Measurements from ENCODE around the gene ARID3A. TPM values are rescaled to one million over a fixed set of nuclear protein-coding genes. Genes with fewer than 3 reads are reported as not detected.

Gene ARID3A
- total RNA-seq, 2 experiments from 2014 or later, result 9.9 to 21.6 TPM

DNA sequence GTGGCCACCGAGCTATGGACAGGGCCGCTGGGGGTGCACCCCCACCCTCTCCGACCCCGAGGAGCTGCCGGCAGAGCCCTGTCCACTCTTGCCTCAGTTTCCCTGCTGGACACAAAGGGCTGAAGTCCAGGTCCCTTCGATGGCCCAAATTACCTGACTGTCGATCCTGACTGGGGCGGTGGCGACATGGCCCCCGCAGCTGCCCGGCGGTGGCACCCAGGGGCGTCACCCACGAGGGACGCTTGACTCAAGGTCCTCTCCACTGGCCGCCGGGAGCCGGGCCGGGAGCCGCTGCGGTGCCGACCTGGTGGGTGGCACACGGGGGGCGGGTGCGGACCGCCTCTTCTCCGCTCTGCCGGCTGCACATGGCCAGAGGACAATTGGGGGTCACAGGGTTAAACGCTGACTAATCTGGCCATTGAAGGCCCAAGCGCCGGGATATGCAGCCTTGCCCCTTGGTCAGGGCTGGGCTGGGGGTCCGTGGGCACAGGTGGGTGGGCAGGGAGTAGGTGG is 16.4 kb downstream of the ARID3A start:
- no peaks in the 10 kb centered on the region for H3K36me3 ChIP-seq (ENCODE audit: insufficient read depth, low read length)
- intact Hi-C loops (cut with micrococcal nuclease; ENCODE audit: unreplicated experiment), result no loop called here
- no peaks in the 10 kb centered on the region for H3K79me2 ChIP-seq (ENCODE audit: insufficient read depth, low read depth, low read length)
- BruUV-seq (replicated peaks), result no TSS peak
- no peaks in the 10 kb centered on the region for H3K9me3 ChIP-seq (ENCODE audit: low read length)
- no peak for TF ChIP-seq CTCF (conservative IDR thresholded peaks at IDR 0.05; ENCODE audit: low read length)
- no peak for TF ChIP-seq EZH2phosphoT487 (IDR thresholded peaks at IDR 0.05; ENCODE audit: borderline replicate concordance, low read depth, low read length)
- ChIA-PET CTCF (ENCODE audit: unreplicated experiment) (no interaction called here), POLR2A (no interaction called here)
- no peak overlapping the region for H3K27ac ChIP-seq (ENCODE audit: low read depth, low read length, poor library complexity, severe bottlenecking)
- H3K4me2 ChIP-seq (ENCODE audit: low read length), result no peak overlapping the region
- H4K20me1 ChIP-seq (ENCODE audit: insufficient read depth, low read length), result no peaks in the 10 kb centered on the region
- H3K9me2 ChIP-seq (ENCODE audit: insufficient read depth, low read length), result no peaks in the 10 kb centered on the region
- H3K4me3 ChIP-seq (ENCODE audit: low read depth, low read length, poor library complexity, severe bottlenecking), result no peak overlapping the region
- peaks cover 4% of the 10 kb centered on the region for H3K4me1 ChIP-seq (ENCODE audit: insufficient read depth, low read length, poor library complexity, severe bottlenecking)
- DNase-seq (ENCODE audit: low spot score), result no peak
- no peak overlapping the region for H2AFZ ChIP-seq (ENCODE audit: low read length)

GRCh38 chr19:943551-944170 is 17.8 kb downstream of the ARID3A start:
- H3K9me2 ChIP-seq (ENCODE audit: insufficient read depth, low read length), result no peaks in the 10 kb centered on the region
- ChIA-PET CTCF (ENCODE audit: unreplicated experiment) (no interaction called here), POLR2A (no interaction called here)
- no peaks in the 10 kb centered on the region for H3K36me3 ChIP-seq (ENCODE audit: insufficient read depth, low read length)
- BruUV-seq (replicated peaks), result no TSS peak
- intact Hi-C loops (cut with micrococcal nuclease; ENCODE audit: unreplicated experiment), result no loop called here
- no peak for TF ChIP-seq CTCF (conservative IDR thresholded peaks at IDR 0.05; ENCODE audit: low read length)
- H2AFZ ChIP-seq (ENCODE audit: low read length), result no peak overlapping the region
- no peak overlapping the region for H3K27ac ChIP-seq (ENCODE audit: low read depth, low read length, poor library complexity, severe bottlenecking)
- no peaks in the 10 kb centered on the region for H3K9me3 ChIP-seq (ENCODE audit: low read length)
- peaks cover 18% of the 10 kb centered on the region for H3K4me1 ChIP-seq (ENCODE audit: insufficient read depth, low read length, poor library complexity, severe bottlenecking)
- H3K4me2 ChIP-seq (ENCODE audit: low read length), result no peak overlapping the region
- H3K79me2 ChIP-seq (ENCODE audit: insufficient read depth, low read depth, low read length), result no peaks in the 10 kb centered on the region
- no peak overlapping the region for H3K4me3 ChIP-seq (ENCODE audit: low read depth, low read length, poor library complexity, severe bottlenecking)
- DNase-seq (ENCODE audit: low spot score), result no peak
- H4K20me1 ChIP-seq (ENCODE audit: insufficient read depth, low read length), result no peaks in the 10 kb centered on the region

DNA sequence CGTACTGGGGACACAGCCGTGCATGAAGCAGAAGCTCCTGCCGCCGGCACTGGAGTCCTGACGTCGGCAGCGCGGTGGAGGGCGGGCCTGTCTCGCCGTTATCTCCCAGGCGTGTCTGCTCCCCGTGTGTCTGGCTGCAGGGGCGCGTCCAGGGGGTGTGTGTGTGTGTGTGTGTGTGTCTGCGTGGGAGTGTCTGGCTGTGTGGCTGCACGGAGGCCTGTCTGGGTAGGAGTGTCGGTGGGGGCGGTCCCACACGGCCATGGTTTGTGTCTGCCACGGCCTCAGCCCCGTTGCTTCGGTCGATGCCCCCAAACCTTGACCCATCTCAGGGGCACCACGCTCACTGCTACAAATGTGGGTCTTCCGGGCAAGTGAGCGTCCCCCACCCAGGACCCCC is 18.3 kb downstream of the ARID3A start:
- Histone ChIP-seq H2AFZ (ENCODE audit: low read length) (no peak overlapping the region), H3K79me2 (ENCODE audit: insufficient read depth, low read depth, low read length) (no peaks in the 10 kb centered on the region), H4K20me1 (ENCODE audit: insufficient read depth, low read length) (no peaks in the 10 kb centered on the region), H3K27ac (ENCODE audit: low read depth, low read length, poor library complexity, severe bottlenecking) (no peak overlapping the region), H3K4me3 (ENCODE audit: low read depth, low read length, poor library complexity, severe bottlenecking) (no peak overlapping the region), H3K4me1 (ENCODE audit: insufficient read depth, low read length, poor library complexity, severe bottlenecking) (peaks cover 23% of the 10 kb centered on the region), H3K36me3 (ENCODE audit: insufficient read depth, low read length) (no peaks in the 10 kb centered on the region), H3K9me3 (ENCODE audit: low read length) (no peaks in the 10 kb centered on the region), H3K4me2 (ENCODE audit: low read length) (no peak overlapping the region), H3K9me2 (ENCODE audit: insufficient read depth, low read length) (no peaks in the 10 kb centered on the region)
- TF ChIP-seq EZH2phosphoT487 (IDR thresholded peaks at IDR 0.05; ENCODE audit: borderline replicate concordance, low read depth, low read length) (no peak), CTCF (conservative IDR thresholded peaks at IDR 0.05; ENCODE audit: low read length) (no peak)
- CTCF ChIA-PET (ENCODE audit: unreplicated experiment), result no interaction called here
- DNase-seq (ENCODE audit: low spot score), result no peak
- intact Hi-C loops (cut with micrococcal nuclease; ENCODE audit: unreplicated experiment), result no loop called here
- no TSS peak for BruUV-seq (replicated peaks)
- POLR2A ChIA-PET, result no interaction called here
